ENCODE data around the gene STX18. TPM values are rescaled to one million over a fixed set of nuclear protein-coding genes. Genes with fewer than 3 reads are reported as not detected.

Gene STX18
- total RNA-seq, 2 donors from 2014 or later = 31.4 to 31.8 TPM

DNA sequence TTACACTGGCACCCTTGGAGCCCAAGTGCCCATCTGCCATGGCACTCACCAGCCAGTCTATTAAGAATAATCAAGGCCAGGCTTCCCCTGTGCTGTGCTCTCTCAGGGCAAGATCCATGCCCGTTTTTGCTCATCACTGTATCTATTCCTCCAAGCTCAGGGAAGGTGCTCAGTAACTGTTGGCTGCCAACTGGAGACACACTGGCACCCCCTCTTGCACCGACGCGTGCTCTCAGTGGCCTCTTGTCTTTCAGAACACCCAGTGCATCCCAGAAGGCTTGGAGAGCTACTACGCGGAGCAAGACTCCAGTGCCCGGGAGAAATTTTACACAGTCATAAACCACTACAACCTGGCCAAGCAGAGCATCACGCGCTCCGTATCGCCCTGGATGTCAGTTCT is 124.9 kb downstream of the STX18 start:
- H3K27me3 ChIP-seq = no peaks in the 10 kb centered on the region
- no peak overlapping the region for H3K27ac ChIP-seq
- intact Hi-C loops (cut with DNase I) = no loop called here
- peaks cover 10% of the 10 kb centered on the region for H3K36me3 ChIP-seq
- no peak overlapping the region for H3K4me3 ChIP-seq
- H3K9me3 ChIP-seq = no peaks in the 10 kb centered on the region
- H3K4me1 ChIP-seq = no peaks in the 10 kb centered on the region
- TF ChIP-seq CTCF (IDR thresholded peaks at IDR 0.05) = no peak
- no peak overlapping the region for H3K9ac ChIP-seq (ENCODE audit: low read depth in 2 of 2, low read length in 2 of 2)
- DNase-seq = no peak

GRCh38 chr4:4415806-4416805 is 125.7 kb downstream of the STX18 start:
- no peaks in the 10 kb centered on the region for H3K27me3 ChIP-seq
- peaks cover 10% of the 10 kb centered on the region for H3K36me3 ChIP-seq
- no peak overlapping the region for H3K4me3 ChIP-seq
- H3K27ac ChIP-seq = no peak overlapping the region
- no peak overlapping the region for H3K9ac ChIP-seq (ENCODE audit: low read depth in 2 of 2, low read length in 2 of 2)
- H3K9me3 ChIP-seq = no peaks in the 10 kb centered on the region
- intact Hi-C loops (cut with DNase I) = no loop called here
- TF ChIP-seq CTCF (IDR thresholded peaks at IDR 0.05) = no peak
- no peaks in the 10 kb centered on the region for H3K4me1 ChIP-seq
- DNase-seq = no peak

DNA sequence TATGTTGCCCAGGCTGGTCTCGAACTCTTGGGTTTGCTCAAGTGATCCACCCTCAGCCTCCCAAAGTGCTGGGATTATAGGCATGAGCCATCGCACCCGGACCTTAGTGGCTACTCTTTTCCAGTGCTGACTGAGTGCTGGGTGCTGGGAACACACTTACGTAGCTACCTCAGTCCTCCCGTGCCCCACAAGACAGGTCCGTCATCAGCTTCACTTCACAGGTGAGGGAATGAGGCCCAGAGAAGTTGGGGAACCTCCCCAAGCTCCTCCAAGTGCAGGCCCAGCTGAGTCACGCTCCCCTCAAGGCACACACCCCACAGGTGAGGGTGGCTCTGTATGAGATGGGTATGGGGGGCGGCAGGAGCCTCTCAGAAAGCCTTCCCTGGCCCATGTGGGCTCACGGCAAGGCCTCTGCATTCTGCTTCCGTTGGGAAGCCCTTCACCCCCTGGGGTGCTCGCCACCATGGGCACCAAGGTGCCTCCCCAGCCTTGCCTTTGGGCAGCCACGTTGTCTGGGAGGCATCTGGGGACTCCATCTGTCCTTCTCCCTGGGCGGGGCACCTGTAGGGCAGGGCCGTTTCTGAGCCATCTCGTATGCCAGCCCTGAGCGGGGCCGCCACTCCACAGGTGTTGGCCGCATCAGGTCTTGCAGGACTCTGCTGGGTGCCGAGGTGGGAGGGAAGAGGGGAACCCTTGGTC is 126.6 kb downstream of the STX18 start:
- H3K4me3 ChIP-seq = no peak overlapping the region
- no peak overlapping the region for H3K9ac ChIP-seq (ENCODE audit: low read depth in 2 of 2, low read length in 2 of 2)
- no peak for TF ChIP-seq CTCF (IDR thresholded peaks at IDR 0.05)
- no peaks in the 10 kb centered on the region for H3K27me3 ChIP-seq
- intact Hi-C loops (cut with DNase I) = no loop called here
- H3K4me1 ChIP-seq = no peaks in the 10 kb centered on the region
- H3K9me3 ChIP-seq = no peaks in the 10 kb centered on the region
- DNase-seq = no peak
- H3K27ac ChIP-seq = no peak overlapping the region
- peaks cover 5% of the 10 kb centered on the region for H3K36me3 ChIP-seq

- Histone ChIP-seq H3K9ac (ENCODE audit: low read depth in 2 of 2, low read length in 2 of 2) (no peak overlapping the region), H3K27ac (no peak overlapping the region), H3K9me3 (no peaks in the 10 kb centered on the region), H3K36me3 (no peaks in the 10 kb centered on the region), H3K27me3 (no peaks in the 10 kb centered on the region), H3K4me3 (no peak overlapping the region), H3K4me1 (no peaks in the 10 kb centered on the region)
- DNase-seq = no peak
- intact Hi-C loops (cut with DNase I) = no loop called here
- TF ChIP-seq CTCF (IDR thresholded peaks at IDR 0.05) = no peak
These were observed 128.0 kb downstream of the STX18 start for GRCh38 chr4:4413806-4414205.

DNA sequence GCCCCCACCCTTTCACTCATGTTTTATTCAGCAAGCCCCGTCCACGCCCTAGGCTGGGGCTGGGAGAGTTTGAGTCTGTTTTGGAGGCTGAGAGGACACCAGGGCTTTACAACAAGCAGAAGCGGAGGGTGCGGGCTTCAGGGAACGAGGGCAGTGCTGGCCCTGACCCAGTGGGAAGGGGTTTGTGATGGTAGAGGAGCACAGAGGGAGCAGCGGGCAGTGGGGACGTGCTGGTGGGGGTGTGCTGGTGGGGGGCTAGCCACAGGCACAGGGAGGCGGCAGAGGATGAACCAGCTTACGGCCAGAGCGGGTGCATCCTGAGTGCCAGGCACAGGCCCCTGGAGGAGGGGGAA is 128.5 kb downstream of the STX18 start:
- Histone ChIP-seq H3K9ac (ENCODE audit: low read depth in 2 of 2, low read length in 2 of 2) (no peak overlapping the region), H3K27me3 (no peaks in the 10 kb centered on the region), H3K27ac (no peak overlapping the region), H3K9me3 (no peaks in the 10 kb centered on the region), H3K36me3 (no peaks in the 10 kb centered on the region), H3K4me3 (no peak overlapping the region), H3K4me1 (no peaks in the 10 kb centered on the region)
- no peak for TF ChIP-seq CTCF (IDR thresholded peaks at IDR 0.05)
- no peak for DNase-seq
- intact Hi-C loops (cut with DNase I) = no loop called here

Measured in colonic mucosa (tissue), 4 donors.